ENCODE results near the gene CNIH2.

GRCh38 chr11:66284526-66285078 lies 6.6 kb downstream of the CNIH2 start:
- no peak for TF ChIP-seq CTCF (IDR thresholded peaks at IDR 0.05)
- no peak for TF ChIP-seq SP1 (CRISPR knock-in tag; conservative IDR thresholded peaks at IDR 0.05)
- no peak for TF ChIP-seq CBFB (CRISPR knock-in tag; IDR thresholded peaks at IDR 0.05; ENCODE audit: low read depth)
- no peak for TF ChIP-seq ATF1 (CRISPR knock-in tag; IDR thresholded peaks at IDR 0.05)
- TF ChIP-seq TP53 (CRISPR knock-in tag; IDR thresholded peaks at IDR 0.05), result no peak

Measured in WTC11 (cell line).